PC-3 (cell line): ENCODE results near the gene SURF6. TPM values are rescaled to one million over a fixed set of nuclear protein-coding genes. Genes with fewer than 3 reads are reported as not detected.
"Not testable (repeated sequence)": the region's sequence is repeated elsewhere in the genome, so short reads cannot be mapped to it uniquely, and the experiment has no call there.

Experiments used
- ATAC-seq: fragments of 200-7000 bp; cut with Tn5 transposase; 2 replicates; pipeline ENCODE4 v1.9.1; 2020; ENCODE audit warnings: mild to moderate bottlenecking, moderate library complexity
- BruUV-seq: library from RNA; stranded (reverse); fragments of 400-500 nt; replicated peaks from 2 replicates; lab custom pipeline; 2021; lab: Mats Ljungman, UMichigan
- CTCF ChIA-PET: fragments of 300-600 bp; sonication (Branson Sonifier 250); formaldehyde crosslinking; loops from one replicate; lab custom pipeline; 2022; ENCODE audit warnings: antibody characterized with exemption; lab: Charles Lee
- POLR2A ChIA-PET: fragments of 300-600 bp; sonication (Branson Sonifier 250); formaldehyde crosslinking; loops from one replicate; lab custom pipeline; 2022; ENCODE audit warnings: antibody characterized with exemption; ENCODE audit not compliant: unreplicated experiment; lab: Charles Lee
- DNase-seq: peaks from one replicate; pipeline ENCODE4 v3.0.0-alpha.2; 2015
- H2AFZ ChIP-seq: fragments of 300-600 bp; sonication (generic); 2 replicates; pipeline ENCODE4 v1.6.0; 2016; ENCODE audit warnings: antibody characterized with exemption, low read length
- H3F3A ChIP-seq: fragments of 300-600 bp; sonication (generic); one replicate; pipeline ENCODE4 v1.6.0; 2017; ENCODE audit warnings: antibody characterized with exemption, low read length, control low read depth, mild to moderate bottlenecking; ENCODE audit not compliant: unreplicated experiment
- H3K27ac ChIP-seq: fragments of 300-600 bp; sonication (generic); 2 replicates; pipeline ENCODE4 v1.5.1; 2016; ENCODE audit warnings: mild to moderate bottlenecking, low read length
- H3K27me3 ChIP-seq: fragments of 300-600 bp; sonication (generic); 2 replicates; pipeline ENCODE4 v1.6.1; 2016; ENCODE audit warnings: low read length, mixed read lengths
- H3K36me3 ChIP-seq: fragments of 300-600 bp; sonication (generic); 2 replicates; pipeline ENCODE4 v1.6.1; 2016; ENCODE audit warnings: low read depth, mixed run types, low read length, mixed read lengths
- H3K4me1 ChIP-seq: fragments of 300-600 bp; sonication (generic); 2 replicates; pipeline ENCODE4 v1.5.1; 2016; ENCODE audit warnings: low read length; ENCODE audit not compliant: insufficient read depth
- H3K4me2 ChIP-seq: fragments of 300-600 bp; sonication (generic); 2 replicates; pipeline ENCODE4 v1.6.0; 2016; ENCODE audit warnings: low read length
- H3K4me3 ChIP-seq: fragments of 300-600 bp; sonication (generic); 2 replicates; pipeline ENCODE4 v1.5.1; 2016; ENCODE audit warnings: mild to moderate bottlenecking, low read length, mixed read lengths
- H3K79me2 ChIP-seq: fragments of 300-600 bp; sonication (generic); 2 replicates; pipeline ENCODE4 v1.6.1; 2017; ENCODE audit warnings: low read length, mixed read lengths
- H3K9ac ChIP-seq: fragments of 300-600 bp; sonication (generic); 2 replicates; pipeline ENCODE4 v1.6.0; 2016; ENCODE audit warnings: mild to moderate bottlenecking, low read length
- H3K9me2 ChIP-seq: fragments of 300-600 bp; sonication (generic); replicated peaks from 2 replicates; pipeline ENCODE4 v1.6.1; 2016; ENCODE audit warnings: mixed run types, low read length, mixed read lengths
- H3K9me3 ChIP-seq: fragments of 300-600 bp; sonication (generic); 2 replicates; pipeline ENCODE4 v1.6.1; 2016; ENCODE audit warnings: low read length, mixed read lengths
- H4K20me1 ChIP-seq: fragments of 300-600 bp; sonication (generic); 2 replicates; pipeline ENCODE4 v1.6.1; 2016; ENCODE audit warnings: low read length, mixed read lengths
- EZH2 ChIP-seq: fragments of 300-600 bp; sonication (generic); IDR thresholded peaks from one replicate; pipeline ENCODE4 v1.6.1; 2017; ENCODE audit warnings: antibody characterized with exemption, mild to moderate bottlenecking, low read length; ENCODE audit not compliant: unreplicated experiment
- EZH2phosphoT487 ChIP-seq: fragments of 300-600 bp; sonication (generic); IDR thresholded peaks from 2 replicates; pipeline ENCODE4 v1.6.1; 2018; ENCODE audit warnings: mild to moderate bottlenecking, antibody characterized with exemption, low read length, borderline replicate concordance
- intact Hi-C: fragments of 100-400 bp; cut with micrococcal nuclease; formaldehyde crosslinking; loops from 2 replicates; pipeline ENCODE4 v1.9.0; 2023
- total RNA-seq: library from RNA; depleted of rRNA; stranded (reverse); fragments of >200 nt; gene quantifications from 2 replicates; pipeline ENCODE4 v1.2.3, GENCODE V29; 2014
- TF ChIP-seq, protein P1 (sequence below): fragments of 300-600 bp; sonication (generic); conservative IDR thresholded peaks from 2 replicates; pipeline ENCODE4 v1.5.1; 2017; ENCODE audit warnings: antibody characterized with exemption, low read depth, mild to moderate bottlenecking, low read length

SURF6 gene
- total RNA-seq, 1 experiment from 2014 or later, result 28.0 TPM

DNA sequence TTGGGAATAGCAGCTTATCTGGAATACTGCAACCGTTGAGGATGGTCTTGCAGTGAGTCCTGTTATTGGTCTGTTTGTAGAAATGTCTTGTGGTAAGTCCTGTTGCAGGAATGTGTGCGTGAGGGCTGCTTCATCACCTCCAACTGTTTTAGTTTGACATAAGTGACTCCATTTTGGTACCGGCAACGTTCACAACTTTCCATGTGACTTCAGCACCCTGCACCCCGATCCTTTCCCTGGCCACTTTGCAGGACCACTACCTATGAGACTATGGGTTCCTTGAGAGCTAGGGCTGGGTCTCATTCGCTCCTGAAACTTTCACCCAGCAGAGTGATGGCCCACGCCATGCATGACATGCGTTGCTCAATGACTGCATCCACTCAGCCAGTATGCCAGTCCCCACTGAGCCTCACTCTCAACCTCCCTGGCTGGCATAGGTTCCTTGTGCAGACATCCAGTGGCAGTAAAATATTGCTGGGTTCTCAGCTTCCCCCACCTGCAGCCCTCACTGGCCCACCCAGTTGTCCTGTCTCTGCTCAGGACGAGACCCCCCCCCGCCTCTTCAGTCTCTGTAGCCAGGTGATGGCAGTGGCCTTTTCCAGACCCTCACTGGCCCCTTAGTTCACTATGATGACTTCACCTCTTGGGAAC is 8.0 kb downstream of the SURF6 start:
- H3K27ac ChIP-seq, result no peak overlapping the region
- H3K4me2 ChIP-seq, result no peak overlapping the region
- ATAC-seq (no peak), DNase-seq (no peak)
- no peaks in the 10 kb centered on the region for H4K20me1 ChIP-seq
- no peak for TF ChIP-seq EZH2
- TF ChIP-seq, protein P1, sequence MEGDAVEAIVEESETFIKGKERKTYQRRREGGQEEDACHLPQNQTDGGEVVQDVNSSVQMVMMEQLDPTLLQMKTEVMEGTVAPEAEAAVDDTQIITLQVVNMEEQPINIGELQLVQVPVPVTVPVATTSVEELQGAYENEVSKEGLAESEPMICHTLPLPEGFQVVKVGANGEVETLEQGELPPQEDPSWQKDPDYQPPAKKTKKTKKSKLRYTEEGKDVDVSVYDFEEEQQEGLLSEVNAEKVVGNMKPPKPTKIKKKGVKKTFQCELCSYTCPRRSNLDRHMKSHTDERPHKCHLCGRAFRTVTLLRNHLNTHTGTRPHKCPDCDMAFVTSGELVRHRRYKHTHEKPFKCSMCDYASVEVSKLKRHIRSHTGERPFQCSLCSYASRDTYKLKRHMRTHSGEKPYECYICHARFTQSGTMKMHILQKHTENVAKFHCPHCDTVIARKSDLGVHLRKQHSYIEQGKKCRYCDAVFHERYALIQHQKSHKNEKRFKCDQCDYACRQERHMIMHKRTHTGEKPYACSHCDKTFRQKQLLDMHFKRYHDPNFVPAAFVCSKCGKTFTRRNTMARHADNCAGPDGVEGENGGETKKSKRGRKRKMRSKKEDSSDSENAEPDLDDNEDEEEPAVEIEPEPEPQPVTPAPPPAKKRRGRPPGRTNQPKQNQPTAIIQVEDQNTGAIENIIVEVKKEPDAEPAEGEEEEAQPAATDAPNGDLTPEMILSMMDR, result no peak
- no peak for TF ChIP-seq EZH2phosphoT487
- BruUV-seq, result no TSS peak
- no peaks in the 10 kb centered on the region for H3K4me1 ChIP-seq
- intact Hi-C loops, result no loop called here
- no peak overlapping the region for H2AFZ ChIP-seq
- no peak overlapping the region for H3K9ac ChIP-seq
- H3K27me3 ChIP-seq, result no peaks in the 10 kb centered on the region
- CTCF ChIA-PET, result interaction anchor here (0.6 kb wide), 1 partner anchor 140 kb away, joined by 7 read pairs; no protein-coding TSS in a partner anchor
- no peaks in the 10 kb centered on the region for H3F3A ChIP-seq
- H3K9me2 ChIP-seq, result no peaks in the 10 kb centered on the region
- POLR2A ChIA-PET, result no interaction called here
- H3K36me3 ChIP-seq, result peaks cover 12% of the 10 kb centered on the region; the same call in 1 of the 2 replicates
- no peak overlapping the region for H3K4me3 ChIP-seq
- H3K79me2 ChIP-seq, result no peaks in the 10 kb centered on the region
- H3K9me3 ChIP-seq, result no peaks in the 10 kb centered on the region

DNA sequence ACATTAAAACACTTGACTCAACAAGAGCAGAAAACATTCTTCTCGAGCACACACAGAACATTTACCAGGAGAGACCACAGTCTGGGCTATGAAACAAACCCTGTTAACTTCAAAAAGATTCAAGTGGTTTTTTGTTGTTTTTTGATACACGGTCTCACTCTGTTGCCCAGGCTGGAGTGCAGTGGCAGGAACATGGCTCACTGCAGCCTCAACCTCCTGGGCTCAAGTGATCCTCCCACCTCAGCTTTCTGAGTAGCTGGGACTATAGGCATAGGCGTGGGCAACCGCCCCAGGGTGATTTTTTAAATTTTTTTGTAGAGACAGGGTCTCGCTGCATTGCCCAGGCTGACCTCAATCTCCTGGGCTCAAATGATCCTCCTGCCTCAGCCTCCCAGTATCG is 9.0 kb downstream of the SURF6 start:
- H3K4me2 ChIP-seq, H3K27me3 ChIP-seq, H2AFZ ChIP-seq, CTCF ChIA-PET, DNase-seq, intact Hi-C loops, H3K9me2 ChIP-seq, H3K27ac ChIP-seq, H3K4me1 ChIP-seq, H3K4me3 ChIP-seq, H4K20me1 ChIP-seq, H3K79me2 ChIP-seq, H3F3A ChIP-seq, H3K9ac ChIP-seq, POLR2A ChIA-PET, ATAC-seq, BruUV-seq, H3K9me3 ChIP-seq: not testable (repeated sequence)
- H3K36me3 ChIP-seq, result peaks cover 10% of the 10 kb centered on the region; the same call in 1 of the 2 replicates

DNA sequence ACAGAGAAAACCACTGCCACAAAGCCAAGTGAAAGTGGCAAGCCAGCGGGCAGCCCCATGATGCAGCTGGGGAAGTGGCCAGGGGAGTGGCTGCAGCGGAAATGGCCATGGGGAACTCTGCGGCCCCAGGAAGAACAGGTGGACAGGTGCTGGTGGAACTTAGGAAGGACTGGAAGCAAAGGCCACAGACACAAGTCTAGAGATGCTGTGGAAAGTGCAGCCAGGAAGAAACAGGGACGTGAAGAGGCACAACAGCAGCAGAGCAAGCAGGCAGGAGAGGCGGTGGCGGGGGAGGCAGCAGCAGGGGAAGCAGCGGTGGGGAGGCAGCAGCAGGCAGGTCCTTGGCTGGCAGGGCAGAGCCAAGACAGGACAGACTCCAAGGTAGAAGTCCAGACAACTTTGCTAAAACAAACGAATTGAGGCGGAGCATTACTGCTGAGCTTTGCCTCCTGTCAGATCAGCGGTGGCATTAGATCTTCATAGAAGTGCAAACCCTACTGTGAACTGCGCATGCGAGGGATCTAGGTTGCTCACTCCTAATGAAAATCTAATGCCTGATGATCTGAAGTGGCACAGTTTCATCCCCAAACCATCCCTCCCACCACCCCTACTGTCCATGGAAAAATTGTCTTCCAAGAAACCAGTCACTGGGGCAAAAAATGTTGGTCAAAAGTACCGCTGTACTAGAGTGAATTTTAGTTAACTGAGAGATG is 11.8 kb downstream of the SURF6 start:
- Histone ChIP-seq H3K27ac (no peak overlapping the region), H3K36me3 (no peaks in the 10 kb centered on the region), H3K9me3 (no peaks in the 10 kb centered on the region), H3K4me3 (no peak overlapping the region), H3K4me2 (no peak overlapping the region), H3K9me2 (no peaks in the 10 kb centered on the region), H3K79me2 (no peaks in the 10 kb centered on the region), H3K4me1 (no peaks in the 10 kb centered on the region), H2AFZ (no peak overlapping the region), H3F3A (no peaks in the 10 kb centered on the region), H3K27me3 (no peaks in the 10 kb centered on the region), H3K9ac (no peak overlapping the region), H4K20me1 (no peaks in the 10 kb centered on the region)
- TF ChIP-seq, protein P1, result no peak
- DNase-seq (no peak), ATAC-seq (no peak)
- POLR2A ChIA-PET, result no interaction called here
- CTCF ChIA-PET, result no interaction called here
- no TSS peak for BruUV-seq
- intact Hi-C loops, result no loop called here
